Measurements from ENCODE around the gene PTH1R.

The PTH1R gene

DNA sequence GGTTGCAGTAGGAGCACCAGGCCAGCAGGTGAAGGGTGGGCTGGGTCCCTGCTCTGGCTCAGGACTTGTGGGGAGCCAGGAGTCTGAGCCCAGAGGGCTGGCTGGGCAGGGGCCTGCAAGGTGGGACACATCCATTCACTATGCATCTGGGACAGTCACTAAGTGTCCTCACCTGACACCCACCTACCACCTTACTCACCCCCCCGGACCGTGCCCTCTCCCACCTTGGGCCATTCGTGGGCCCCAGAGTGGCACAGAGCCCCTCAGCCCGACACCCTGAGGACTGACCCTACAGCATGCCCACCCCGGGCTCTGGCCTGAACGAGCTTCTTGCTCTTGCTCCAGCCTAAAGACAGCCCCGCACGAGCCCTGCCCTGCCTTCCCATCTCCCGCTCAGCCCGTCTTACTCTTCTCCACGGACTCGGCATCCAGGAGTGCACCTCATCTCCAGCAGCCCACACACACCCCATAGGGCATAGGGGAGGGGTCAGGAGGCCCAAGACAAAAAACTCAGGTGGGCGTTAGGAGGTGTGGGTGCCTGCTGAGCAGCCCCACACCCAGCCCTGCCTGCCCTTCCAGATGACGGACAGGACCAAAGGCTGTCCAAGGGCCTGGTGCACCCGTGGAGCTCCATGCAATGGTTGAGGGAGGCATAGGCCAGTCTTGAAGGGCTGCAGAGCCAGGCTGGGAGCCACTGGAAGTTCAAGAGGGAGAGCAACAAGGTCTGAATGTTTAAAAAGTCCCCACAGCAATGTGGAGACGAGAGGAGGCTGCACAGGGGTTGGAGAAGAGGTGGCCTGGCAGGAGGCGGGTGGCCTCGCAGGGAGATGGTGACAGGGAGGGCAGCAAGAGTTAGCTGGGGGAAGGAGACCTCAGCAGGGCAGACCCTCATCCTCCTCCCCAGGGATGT lies 27.0 kb downstream of the PTH1R start:
- H3K79me2 ChIP-seq (ENCODE audit: insufficient read depth, low read length) = no peaks in the 10 kb centered on the region
- no peak overlapping the region for H3K9ac ChIP-seq (ENCODE audit: low read depth, low read length)
- H3K4me2 ChIP-seq (ENCODE audit: insufficient read depth, low read length) = no peak overlapping the region
- DNase-seq = no peak
- H4K20me1 ChIP-seq (ENCODE audit: insufficient read depth, low read length) = no peaks in the 10 kb centered on the region; the same call in 1 of the 2 replicates
- H3K9me3 ChIP-seq (ENCODE audit: insufficient read depth, low read length, severe bottlenecking) = no peaks in the 10 kb centered on the region
- no peaks in the 10 kb centered on the region for H3K27me3 ChIP-seq (ENCODE audit: insufficient read depth, low read length, poor library complexity)
- no peak for ATAC-seq (ENCODE audit: insufficient read depth, low read depth)
- H3K4me1 ChIP-seq (ENCODE audit: insufficient read depth, low read length) = no peaks in the 10 kb centered on the region
- no peak overlapping the region for H3K27ac ChIP-seq (ENCODE audit: low read length)
- no peaks in the 10 kb centered on the region for H3K36me3 ChIP-seq (ENCODE audit: insufficient read depth, low read length)
- no peak overlapping the region for H2AFZ ChIP-seq (ENCODE audit: low read depth, low read length)
- TF ChIP-seq, protein P1, sequence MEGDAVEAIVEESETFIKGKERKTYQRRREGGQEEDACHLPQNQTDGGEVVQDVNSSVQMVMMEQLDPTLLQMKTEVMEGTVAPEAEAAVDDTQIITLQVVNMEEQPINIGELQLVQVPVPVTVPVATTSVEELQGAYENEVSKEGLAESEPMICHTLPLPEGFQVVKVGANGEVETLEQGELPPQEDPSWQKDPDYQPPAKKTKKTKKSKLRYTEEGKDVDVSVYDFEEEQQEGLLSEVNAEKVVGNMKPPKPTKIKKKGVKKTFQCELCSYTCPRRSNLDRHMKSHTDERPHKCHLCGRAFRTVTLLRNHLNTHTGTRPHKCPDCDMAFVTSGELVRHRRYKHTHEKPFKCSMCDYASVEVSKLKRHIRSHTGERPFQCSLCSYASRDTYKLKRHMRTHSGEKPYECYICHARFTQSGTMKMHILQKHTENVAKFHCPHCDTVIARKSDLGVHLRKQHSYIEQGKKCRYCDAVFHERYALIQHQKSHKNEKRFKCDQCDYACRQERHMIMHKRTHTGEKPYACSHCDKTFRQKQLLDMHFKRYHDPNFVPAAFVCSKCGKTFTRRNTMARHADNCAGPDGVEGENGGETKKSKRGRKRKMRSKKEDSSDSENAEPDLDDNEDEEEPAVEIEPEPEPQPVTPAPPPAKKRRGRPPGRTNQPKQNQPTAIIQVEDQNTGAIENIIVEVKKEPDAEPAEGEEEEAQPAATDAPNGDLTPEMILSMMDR (IDR thresholded peaks at IDR 0.05; ENCODE audit: borderline replicate concordance, extremely low read depth, low read length, poor library complexity, severe bottlenecking) = no peak
- TF ChIP-seq EZH2 (IDR thresholded peaks at IDR 0.05; ENCODE audit: borderline replicate concordance, low read depth, low read length, severe bottlenecking) = no peak
- H3K4me3 ChIP-seq (ENCODE audit: low read depth in 1 of 2, low read length in 2 of 2) = no peak overlapping the region

DNA sequence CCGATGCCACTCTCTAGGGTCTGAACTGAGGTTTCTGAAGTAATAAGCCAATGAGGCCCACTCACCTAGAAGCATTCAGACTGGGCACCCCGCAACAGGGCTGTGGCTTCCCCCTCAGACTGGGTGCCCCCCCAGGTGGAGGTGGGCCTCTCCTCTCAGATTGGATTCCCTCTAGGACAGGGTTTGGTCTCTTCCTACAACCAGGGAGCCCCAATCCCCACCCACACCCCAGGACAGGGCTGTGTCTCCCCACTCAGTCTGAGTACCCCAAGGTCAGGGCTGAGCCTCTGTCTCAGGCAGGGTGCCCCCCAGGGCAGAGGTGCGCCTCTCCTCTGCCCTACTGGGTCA lies 27.7 kb downstream of the PTH1R start:
- H4K20me1 ChIP-seq (ENCODE audit: insufficient read depth, low read length) = no peaks in the 10 kb centered on the region; the same call in 1 of the 2 replicates
- ATAC-seq (ENCODE audit: insufficient read depth, low read depth) = no peak

DNA sequence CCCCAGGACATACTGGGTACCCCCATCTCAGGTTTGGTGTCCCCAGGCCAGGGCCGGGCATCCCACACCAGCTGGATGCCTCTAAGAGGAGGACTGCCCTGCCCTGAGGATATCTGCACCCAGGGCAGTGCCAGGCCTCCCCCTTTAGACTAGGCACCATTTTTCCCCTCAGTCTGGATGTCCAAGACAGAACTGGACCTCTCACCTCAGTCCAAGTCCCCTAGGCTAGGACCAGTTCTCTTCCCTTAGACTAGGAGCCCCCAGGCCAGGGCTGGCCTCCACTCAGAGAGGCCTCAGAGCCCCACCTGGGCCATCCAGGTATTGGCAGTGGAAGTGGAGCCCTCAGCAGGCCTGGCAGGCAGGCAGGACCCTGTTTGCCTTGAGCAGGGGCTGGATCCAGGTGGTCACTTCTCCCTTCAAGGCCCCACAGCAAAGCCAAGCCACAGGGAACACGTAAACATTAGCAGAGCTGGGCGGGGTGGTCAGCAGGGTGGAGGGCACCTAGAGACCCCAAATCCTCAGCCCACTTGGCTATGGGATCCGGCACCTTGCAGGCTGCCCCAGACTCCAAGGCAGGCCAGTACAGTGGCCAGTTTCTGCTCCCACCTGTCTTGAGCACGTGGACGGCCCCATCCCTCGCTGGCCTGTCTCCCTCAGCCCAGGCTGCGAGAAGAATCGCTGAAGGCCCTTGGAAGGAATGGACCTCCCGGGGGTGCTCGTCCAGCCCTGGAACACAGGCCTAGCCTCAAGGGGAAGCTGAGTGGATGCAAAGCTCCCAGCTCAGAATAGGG lies 28.3 kb downstream of the PTH1R start:
- Histone ChIP-seq H3K4me1 (ENCODE audit: insufficient read depth, low read length) (no peaks in the 10 kb centered on the region), H3K9ac (ENCODE audit: low read depth, low read length) (no peak overlapping the region), H3K36me3 (ENCODE audit: insufficient read depth, low read length) (no peaks in the 10 kb centered on the region), H2AFZ (ENCODE audit: low read depth, low read length) (no peak overlapping the region), H3K9me3 (ENCODE audit: insufficient read depth, low read length, severe bottlenecking) (no peaks in the 10 kb centered on the region), H4K20me1 (ENCODE audit: insufficient read depth, low read length) (no peaks in the 10 kb centered on the region; the same call in 1 of the 2 replicates), H3K79me2 (ENCODE audit: insufficient read depth, low read length) (no peaks in the 10 kb centered on the region), H3K27ac (ENCODE audit: low read length) (no peak overlapping the region), H3K27me3 (ENCODE audit: insufficient read depth, low read length, poor library complexity) (no peaks in the 10 kb centered on the region), H3K4me2 (ENCODE audit: insufficient read depth, low read length) (no peak overlapping the region), H3K4me3 (ENCODE audit: low read depth in 1 of 2, low read length in 2 of 2) (no peak overlapping the region)
- TF ChIP-seq, protein P1 (IDR thresholded peaks at IDR 0.05; ENCODE audit: borderline replicate concordance, extremely low read depth, low read length, poor library complexity, severe bottlenecking) = no peak
- TF ChIP-seq EZH2 (IDR thresholded peaks at IDR 0.05; ENCODE audit: borderline replicate concordance, low read depth, low read length, severe bottlenecking) = no peak
- no peak for ATAC-seq (ENCODE audit: insufficient read depth, low read depth)
- DNase-seq = no peak

More for the DNA sequence above, 27.7 kb downstream of the PTH1R start:
- H3K36me3 ChIP-seq (ENCODE audit: insufficient read depth, low read length) = no peaks in the 10 kb centered on the region
- no peaks in the 10 kb centered on the region for H3K9me3 ChIP-seq (ENCODE audit: insufficient read depth, low read length, severe bottlenecking)
- H3K4me2 ChIP-seq (ENCODE audit: insufficient read depth, low read length) = no peak overlapping the region
- H3K9ac ChIP-seq (ENCODE audit: low read depth, low read length) = no peak overlapping the region
- H3K79me2 ChIP-seq (ENCODE audit: insufficient read depth, low read length) = no peaks in the 10 kb centered on the region
- no peak overlapping the region for H3K4me3 ChIP-seq (ENCODE audit: low read depth in 1 of 2, low read length in 2 of 2)
- H3K4me1 ChIP-seq (ENCODE audit: insufficient read depth, low read length) = no peaks in the 10 kb centered on the region
- TF ChIP-seq, protein P1 (IDR thresholded peaks at IDR 0.05; ENCODE audit: borderline replicate concordance, extremely low read depth, low read length, poor library complexity, severe bottlenecking) = no peak
- no peak for TF ChIP-seq EZH2 (IDR thresholded peaks at IDR 0.05; ENCODE audit: borderline replicate concordance, low read depth, low read length, severe bottlenecking)
- H3K27me3 ChIP-seq (ENCODE audit: insufficient read depth, low read length, poor library complexity) = no peaks in the 10 kb centered on the region
- H3K27ac ChIP-seq (ENCODE audit: low read length) = no peak overlapping the region
- no peak overlapping the region for H2AFZ ChIP-seq (ENCODE audit: low read depth, low read length)
- DNase-seq = no peak
